Right lobe of liver (tissue), 6 donors: Measurements from ENCODE around the gene OR8I2. TPM values are rescaled to one million over a fixed set of nuclear protein-coding genes. Genes with fewer than 3 reads are reported as not detected.
"Not testable (repeated sequence)": the region's sequence is repeated elsewhere in the genome, so short reads cannot be mapped to it uniquely, and the experiment has no call there.

Experiments
- ATAC-seq, 4 donors: fragments of 200-7000 bp; cut with Tn5 transposase; one replicate each; pipeline ENCODE4 v1.9.1; 2020; ENCODE audit warnings: mild to moderate bottlenecking in 4 of 4, moderate library complexity in 4 of 4
- DNase-seq, 3 donors: peaks; one replicate each; pipeline ENCODE4 v3.0.0-alpha.2; 2020
- H3K27ac ChIP-seq, 3 donors: fragments of 200-600 bp; one replicate each; pipeline ENCODE4 v1.8.0; 2022
- H3K27me3 ChIP-seq, 2 donors: fragments of 200-600 bp; one replicate each; pipeline ENCODE4 v1.8.0; 2022
- H3K36me3 ChIP-seq, 4 donors: fragments of 200-600 bp; sonication (generic) in 1 of 4; one replicate each; pipeline versions ENCODE4 v1.5.1 to v1.8.0; 2017 to 2022; ENCODE audit warnings: control low read depth in 1 of 4
- H3K4me1 ChIP-seq, 4 donors: fragments of 200-600 bp; sonication (generic) in 1 of 4; one replicate each; pipeline versions ENCODE4 v1.5.1 to v1.8.0; 2017 to 2022; ENCODE audit warnings: control low read depth in 1 of 4
- H3K4me3 ChIP-seq, 3 donors: fragments of 200-600 bp; one replicate each; pipeline ENCODE4 v1.8.0; 2022
- H3K9me3 ChIP-seq, 4 donors: fragments of 200-600 bp; sonication (generic) in 1 of 4; one replicate each; pipeline versions ENCODE4 v1.5.1 to v1.8.0; 2017 to 2022; ENCODE audit warnings: control low read depth in 1 of 4
- CTCF ChIP-seq, 4 donors: fragments of 200-600 bp in 3 of 4; fragments of 450-650 bp in 1 of 4; IDR thresholded peaks; one replicate each; pipeline versions ENCODE4 v1.5.1 to v1.8.0; 2016 to 2022; ENCODE audit warnings: antibody characterized with exemption in 4 of 4, mild to moderate bottlenecking in 2 of 4
- POLR2A ChIP-seq: fragments of 450-650 bp; IDR thresholded peaks from one replicate; pipeline ENCODE4 v1.6.1; 2017; ENCODE audit warnings: antibody characterized with exemption, mild to moderate bottlenecking
- WGBS: methylation state at CpG from one replicate; pipeline ENCODE4 v1.1.6; 2018; ENCODE audit warnings: low coverage, low lambda C conversion rate; ENCODE audit not compliant: insufficient coverage; ENCODE audit errors: missing lambda C conversion rate; 5-methylcytosine and 5-hydroxymethylcytosine counted together
- intact Hi-C, 2 donors: fragments of 100-400 bp; cut with DNase I; formaldehyde crosslinking; loops; one replicate each; pipeline versions ENCODE4 v1.11.2 to v1.14.1; 2022
- small RNA-seq, 2 experiments: library from RNA; depleted of rRNA; stranded (forward); fragments of <200 nt; gene quantifications; one replicate each; pipeline ENCODE3, GENCODE V24; 2016
- total RNA-seq, 6 experiments: library from RNA; depleted of rRNA in 2 of 6; stranded (reverse); fragments of >200 nt in 2 of 6; fragmentation: NEBNext Ultra II Directional in 3 of 6; extraction: Animal tissue kit (Norgen Biotek cat#: 25700) in 3 of 6; gene quantifications; one replicate each; pipeline versions ENCODE4 v1.1.0 to v1.2.4, GENCODE V29; 2016 to 2023
- donor health status: DM: no; HTN: yes; CAD: no.
- donor health status: DM: no; HTN: no; CAD: no.
- donor health status: DM: no; HTN: no; CAD: no.
- donor health status: DM: no; HTN: yes; CAD: no.
- donor health status: DM: no; HTN: yes; CAD: no.

The OR8I2 gene
- total RNA-seq, 6 experiments from 2014 or later: not detected

- H3K27ac ChIP-seq: no peak within 1 kb of the TSS
- H3K36me3 ChIP-seq: no peaks in the 10 kb centered on the region
- no peaks in the 10 kb centered on the region for H3K27me3 ChIP-seq
- no peaks in the 10 kb centered on the region for H3K4me1 ChIP-seq
- no peak for TF ChIP-seq CTCF (IDR thresholded peaks at IDR 0.05)
- no peak for TF ChIP-seq POLR2A
- DNase-seq (no peak), ATAC-seq (no peak)
- intact Hi-C loops: no loop called here
- H3K4me3 ChIP-seq: no peak within 1 kb of the TSS
- no peaks in the 10 kb centered on the region for H3K9me3 ChIP-seq
Measured at GRCh38 chr11:56140151-56140661, 47.1 kb downstream of the OR8I2 start, which contains the start of gene OR8J3. OR8J3 (minus strand) TSS chr11:56140201; CDS start chr11:56137718, 2,483 bp downstream.

- DNase-seq, ATAC-seq, H3K4me3 ChIP-seq, intact Hi-C loops, H3K9me3 ChIP-seq, H3K27ac ChIP-seq, H3K27me3 ChIP-seq, H3K4me1 ChIP-seq, H3K36me3 ChIP-seq: not testable (repeated sequence)
- WGBS: 95% methylated on average over 7 of the region's 30 CpGs
Measured at GRCh38 chr11:56143681-56144080, 50.6 kb downstream of the OR8I2 start.

Small RNAs within 50 kb of the gene (small RNA-seq; reads per million reads assigned to genes)
- gene OR8I4P: 0 reads per million in 2 experiments

Other genes starting within 250 kb of the OR8I2 start
- not detected for gene TRIM51, start 210.0 kb upstream of the OR8I2 start, total RNA-seq
- gene OR5W2, start 178.7 kb upstream of the OR8I2 start, total RNA-seq: not detected
- not detected for gene OR5I1, start 156.9 kb upstream of the OR8I2 start, total RNA-seq
- not detected for gene OR10AG1, start 123.4 kb upstream of the OR8I2 start, total RNA-seq
- gene OR5F1, start 98.7 kb upstream of the OR8I2 start, total RNA-seq: not detected
- not detected for gene OR5AS1, start 65.7 kb upstream of the OR8I2 start, total RNA-seq
- gene OR8H2, start 10.4 kb downstream of the OR8I2 start, total RNA-seq: not detected
- gene OR8H3, start 29.1 kb downstream of the OR8I2 start, total RNA-seq: not detected
- not detected for gene OR8J3, start 46.9 kb downstream of the OR8I2 start, total RNA-seq
- gene OR8K5, start 67.0 kb downstream of the OR8I2 start, total RNA-seq: not detected
- not detected for gene OR5J2, start 83.3 kb downstream of the OR8I2 start, total RNA-seq
- not detected for gene OR5T2, start 140.9 kb downstream of the OR8I2 start, total RNA-seq
- not detected for gene OR5T3, start 158.9 kb downstream of the OR8I2 start, total RNA-seq
- gene OR5T1, start 180.8 kb downstream of the OR8I2 start, total RNA-seq: not detected
- not detected for gene OR8H1, start 198.9 kb downstream of the OR8I2 start, total RNA-seq
- not detected for gene OR8K3, start 221.8 kb downstream of the OR8I2 start, total RNA-seq